ENCODE results near the gene CLEC11A.

The CLEC11A gene, protein sequence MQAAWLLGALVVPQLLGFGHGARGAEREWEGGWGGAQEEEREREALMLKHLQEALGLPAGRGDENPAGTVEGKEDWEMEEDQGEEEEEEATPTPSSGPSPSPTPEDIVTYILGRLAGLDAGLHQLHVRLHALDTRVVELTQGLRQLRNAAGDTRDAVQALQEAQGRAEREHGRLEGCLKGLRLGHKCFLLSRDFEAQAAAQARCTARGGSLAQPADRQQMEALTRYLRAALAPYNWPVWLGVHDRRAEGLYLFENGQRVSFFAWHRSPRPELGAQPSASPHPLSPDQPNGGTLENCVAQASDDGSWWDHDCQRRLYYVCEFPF

DNA sequence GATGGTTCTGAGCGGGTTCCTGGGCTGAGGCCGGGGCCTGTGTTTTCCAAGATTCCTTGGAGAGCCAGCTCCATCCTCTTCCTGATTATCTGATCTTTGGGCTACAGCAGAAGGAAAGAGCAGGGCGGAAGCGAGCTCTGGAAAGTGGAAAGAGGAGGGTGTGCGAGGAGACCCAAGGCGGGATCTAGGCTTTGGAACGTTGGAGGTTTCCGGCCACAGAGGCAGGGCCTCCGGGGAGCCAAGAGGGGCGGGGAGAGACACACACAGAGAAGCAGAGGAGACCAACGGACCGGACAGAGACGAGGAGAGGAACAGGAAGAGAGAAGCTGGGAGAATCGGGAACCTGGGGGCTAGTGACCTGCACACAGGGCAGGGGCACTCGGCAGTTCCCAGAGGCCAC lies at the start of gene CLEC11A:
CLEC11A (plus strand) TSS at position 296 of the 400 bp plus-strand sequence. CDS start 162 bp downstream, outside the sequence.
- no peak for DNase-seq

DNA sequence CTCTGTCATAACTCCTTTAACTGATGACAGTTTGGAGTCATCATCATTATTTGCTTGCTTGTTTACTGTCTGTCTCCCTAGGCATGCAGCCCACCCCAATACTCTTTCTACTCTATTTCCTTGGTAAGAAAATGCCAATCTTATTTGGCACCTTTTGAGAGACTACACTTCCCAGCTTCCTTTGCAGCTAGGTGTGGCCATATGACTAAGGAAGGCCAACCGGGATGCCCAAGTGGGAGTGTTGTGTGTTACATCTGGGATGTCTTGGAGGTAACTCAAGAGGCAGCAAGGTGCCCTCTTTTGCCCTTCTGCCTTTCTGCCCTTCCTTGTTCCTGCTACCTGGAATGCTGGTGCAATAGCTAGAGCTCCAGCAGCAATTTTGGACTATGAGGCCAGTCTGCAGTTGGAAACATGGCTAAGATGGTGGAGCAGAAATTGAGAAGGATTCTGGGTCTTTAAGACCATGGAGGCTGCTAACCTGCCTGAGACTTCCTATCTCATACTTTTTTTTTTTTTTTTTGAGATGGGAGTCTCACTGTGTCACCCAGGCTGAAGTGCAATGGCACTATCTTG lies 46.5 kb upstream of the CLEC11A start:
- no peak for DNase-seq

DNA sequence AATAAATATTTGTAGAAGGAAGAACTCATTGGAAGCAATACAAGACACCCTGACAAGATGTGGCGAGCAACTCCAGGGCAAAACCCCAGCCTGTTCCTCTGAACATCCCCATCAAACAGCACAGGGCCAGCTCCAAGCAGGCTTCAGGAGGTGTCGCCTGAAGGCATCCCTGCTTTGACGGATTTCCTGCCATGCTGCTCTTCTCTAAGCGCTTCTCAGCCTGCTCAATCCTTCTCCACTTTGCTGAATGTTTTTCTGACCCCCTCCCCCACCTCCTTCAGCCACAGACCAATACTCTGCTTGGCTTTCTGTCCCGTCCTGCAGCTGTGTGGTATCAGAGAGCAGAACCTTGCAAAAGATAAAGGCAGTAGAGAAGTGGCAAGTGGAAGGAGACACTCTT lies 45.5 kb upstream of the CLEC11A start:
- no peak for DNase-seq

DNA sequence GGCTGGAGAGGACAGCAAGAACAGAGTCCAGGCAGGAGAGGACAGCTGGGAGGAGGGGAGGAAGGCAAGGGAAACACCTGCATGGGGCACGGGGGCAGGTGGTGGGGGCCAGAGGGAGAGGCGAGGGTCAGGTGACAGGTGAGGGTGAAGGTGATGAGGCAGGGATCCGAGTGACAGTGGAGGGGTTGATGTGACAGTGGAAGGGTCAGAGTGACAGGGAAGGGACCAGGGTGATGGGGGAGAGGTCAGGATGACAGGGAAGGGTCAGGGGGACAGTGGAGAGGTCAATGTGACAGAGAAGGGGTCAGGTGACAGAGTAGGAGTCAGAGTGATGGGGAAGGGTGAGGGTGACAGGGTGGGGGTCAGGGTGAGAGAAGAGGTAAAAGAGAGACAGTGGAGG lies 44.8 kb upstream of the CLEC11A start:
- DNase-seq = no peak

DNA sequence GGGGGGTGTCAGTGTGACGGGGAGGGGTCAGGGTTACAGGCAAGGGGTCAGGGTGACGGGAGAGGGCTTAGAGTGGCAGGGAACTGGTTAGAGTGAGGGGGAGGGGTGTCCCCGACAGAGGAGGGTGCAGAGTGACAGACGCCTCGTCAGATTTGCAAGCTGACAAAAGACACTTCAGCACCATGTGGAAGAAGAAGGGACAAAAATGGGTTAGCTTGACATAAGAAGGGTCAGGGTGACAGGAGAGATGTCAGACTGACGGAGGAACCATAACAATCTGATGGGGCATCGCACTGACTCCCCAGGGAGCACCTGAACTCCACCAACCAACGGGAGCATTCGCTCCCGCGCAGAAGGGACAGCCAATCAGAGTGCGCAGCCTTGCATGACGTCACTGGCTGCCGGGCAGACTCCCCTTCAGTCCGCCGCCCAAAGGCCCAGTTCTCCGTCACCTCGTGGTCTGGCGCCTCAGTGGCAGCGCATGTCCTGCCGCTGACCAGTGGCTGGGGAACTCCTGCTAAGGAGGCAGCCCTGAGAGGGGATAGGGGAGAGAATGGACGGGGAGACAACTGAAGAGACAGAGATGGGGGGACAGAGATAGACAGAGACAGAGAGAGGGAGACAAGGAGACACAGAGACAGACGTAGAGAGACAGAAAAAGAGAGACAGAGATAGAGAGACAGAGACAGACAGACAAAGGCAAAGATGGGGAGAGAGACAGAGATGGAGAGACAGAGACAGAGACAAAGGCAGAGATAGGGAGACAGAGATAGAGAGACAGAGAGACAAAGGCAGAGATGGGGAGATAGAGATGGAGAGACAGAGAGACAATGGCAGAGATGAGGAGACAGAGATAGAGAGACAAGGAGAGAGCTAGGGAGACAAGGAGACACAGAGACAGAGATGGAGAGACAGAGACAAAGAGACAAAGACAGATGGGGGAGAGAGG lies 43.7 kb upstream of the CLEC11A start:
- DNase-seq = peak; percentile 76

DNA sequence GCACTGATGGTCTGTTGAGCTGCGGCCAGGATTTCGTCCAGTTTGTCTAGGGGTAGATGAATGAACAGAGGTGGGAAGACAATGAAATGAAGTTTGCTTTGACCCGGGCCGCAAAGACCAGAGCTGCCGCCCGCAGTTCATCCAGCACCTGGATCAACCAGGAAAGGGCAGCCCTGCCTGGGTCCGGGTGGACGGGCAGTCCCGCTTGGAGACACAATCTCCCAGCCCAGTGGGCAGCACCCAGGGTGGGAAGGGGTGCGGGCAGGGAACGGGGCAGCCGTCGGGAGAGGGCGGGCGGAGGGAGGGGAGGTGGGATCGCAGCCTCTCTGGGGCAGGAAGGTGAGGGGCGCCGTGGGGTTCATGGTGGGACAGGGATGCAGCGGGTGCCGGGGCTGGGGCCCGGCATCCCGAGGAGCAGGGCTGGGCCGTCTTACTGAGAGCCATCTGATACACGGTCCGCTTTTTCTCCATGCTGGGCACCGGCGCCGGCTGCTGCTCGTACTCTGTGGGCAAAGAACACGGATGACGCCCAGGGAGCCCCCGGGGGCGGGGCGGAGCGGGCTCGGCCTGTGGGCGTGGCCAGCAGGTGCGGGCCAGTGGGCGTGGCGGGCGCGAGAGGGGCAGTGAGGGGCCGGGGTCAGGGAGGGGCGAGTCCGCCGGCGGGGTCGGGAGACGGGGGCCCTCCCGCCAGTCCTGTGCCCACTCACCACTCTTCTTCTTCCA lies 36.7 kb upstream of the CLEC11A start:
- no peak for DNase-seq

DNA sequence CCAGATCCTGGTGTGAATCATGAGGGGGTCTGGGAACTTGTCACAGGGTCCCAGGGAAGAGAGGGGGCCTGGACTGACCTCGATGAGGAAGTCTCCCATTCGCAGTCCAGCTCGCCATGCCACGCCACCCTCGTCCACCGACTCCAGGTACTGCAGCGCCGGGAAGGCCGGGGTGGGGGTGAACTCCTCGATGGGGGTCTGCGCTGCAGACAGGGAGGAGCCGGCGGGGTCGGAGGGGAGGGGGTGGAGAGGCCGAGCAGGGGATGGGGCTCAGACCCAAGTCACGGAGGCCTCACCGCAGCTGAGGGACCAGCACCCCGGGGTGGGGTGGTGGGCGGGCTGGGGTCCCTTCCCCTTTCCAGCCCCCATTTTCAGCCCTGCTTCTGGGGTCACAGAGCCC lies 34.4 kb upstream of the CLEC11A start:
- DNase-seq = no peak

DNA sequence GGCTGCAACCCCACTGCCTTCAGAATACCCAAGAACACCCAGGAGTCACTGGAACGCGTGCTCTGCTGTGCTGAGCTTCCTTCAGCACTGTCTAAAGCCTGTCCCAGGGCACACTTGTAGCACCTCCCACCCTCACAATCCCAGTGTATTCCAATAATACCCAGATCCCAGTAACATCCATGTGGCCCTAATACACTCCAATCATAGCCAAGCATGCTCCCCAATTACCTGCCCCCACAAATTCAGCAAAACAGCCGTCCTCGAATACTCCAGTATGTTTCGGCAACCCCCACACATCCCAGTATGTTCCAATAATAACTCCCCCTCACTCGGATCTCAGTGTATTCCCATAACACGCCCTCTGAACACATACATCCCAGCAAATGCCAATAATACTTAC lies 32.7 kb upstream of the CLEC11A start:
- no peak for DNase-seq

DNA sequence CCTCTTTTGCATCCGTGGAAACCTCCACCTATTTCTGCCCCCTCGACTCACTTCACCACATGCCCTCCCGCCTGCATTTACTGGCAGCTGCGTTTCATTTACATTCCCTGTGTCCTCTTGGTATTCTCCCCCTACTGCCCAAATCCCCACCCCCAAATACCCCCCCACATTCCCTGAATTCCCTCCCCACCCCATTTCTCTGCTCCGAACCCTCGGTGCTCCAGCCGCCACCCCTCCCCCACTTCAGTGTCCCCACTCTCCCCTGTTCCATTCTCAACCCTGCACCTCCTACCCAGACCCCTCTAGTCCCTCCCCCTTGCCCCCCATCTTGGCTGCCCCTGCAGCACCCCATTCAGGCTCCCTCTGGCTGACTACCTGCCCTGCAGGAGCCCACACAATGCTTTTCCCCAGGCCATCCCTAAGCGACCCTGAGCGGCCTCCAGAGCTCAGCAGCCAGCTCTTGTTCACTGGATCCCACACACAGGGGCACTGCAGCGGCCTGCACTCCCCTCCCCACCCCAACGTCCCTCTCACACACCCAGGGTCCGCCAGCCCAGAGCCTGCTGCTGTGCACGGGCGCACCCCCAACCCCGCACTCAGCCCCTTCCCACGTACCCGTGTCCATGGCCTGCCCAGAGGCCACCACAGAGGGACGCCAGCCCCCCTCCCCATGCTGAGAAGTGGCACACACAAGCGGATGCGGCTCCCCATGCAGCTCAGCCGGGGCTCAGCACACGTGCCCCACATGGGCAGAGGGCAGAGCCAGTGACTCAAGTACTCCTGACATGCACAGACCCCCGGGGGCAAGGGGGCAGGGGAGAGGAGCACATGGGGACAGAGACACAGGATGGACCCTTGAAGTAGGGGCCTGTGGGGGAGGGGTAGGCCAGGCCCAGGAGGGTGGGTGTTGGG lies 29.8 kb upstream of the CLEC11A start:
- DNase-seq = no peak

DNA sequence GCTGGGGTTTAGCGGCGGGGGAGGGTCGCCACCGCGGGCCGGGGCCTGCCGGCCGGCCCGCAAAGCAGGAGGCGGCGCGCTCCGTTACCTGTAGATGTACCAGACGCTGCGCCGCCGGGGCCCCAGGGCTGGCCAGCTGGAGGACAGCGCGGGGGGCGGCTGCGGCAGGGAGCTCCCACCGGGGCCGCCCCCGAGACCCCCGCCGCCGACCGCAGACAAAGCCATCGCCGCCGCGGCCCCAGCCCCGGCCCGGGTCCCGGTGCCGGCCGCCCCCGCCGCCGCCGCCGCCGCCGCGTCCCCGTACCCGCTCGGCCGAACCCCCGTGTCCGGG lies 28.4 kb upstream of the CLEC11A start:
- DNase-seq = no peak

DNA sequence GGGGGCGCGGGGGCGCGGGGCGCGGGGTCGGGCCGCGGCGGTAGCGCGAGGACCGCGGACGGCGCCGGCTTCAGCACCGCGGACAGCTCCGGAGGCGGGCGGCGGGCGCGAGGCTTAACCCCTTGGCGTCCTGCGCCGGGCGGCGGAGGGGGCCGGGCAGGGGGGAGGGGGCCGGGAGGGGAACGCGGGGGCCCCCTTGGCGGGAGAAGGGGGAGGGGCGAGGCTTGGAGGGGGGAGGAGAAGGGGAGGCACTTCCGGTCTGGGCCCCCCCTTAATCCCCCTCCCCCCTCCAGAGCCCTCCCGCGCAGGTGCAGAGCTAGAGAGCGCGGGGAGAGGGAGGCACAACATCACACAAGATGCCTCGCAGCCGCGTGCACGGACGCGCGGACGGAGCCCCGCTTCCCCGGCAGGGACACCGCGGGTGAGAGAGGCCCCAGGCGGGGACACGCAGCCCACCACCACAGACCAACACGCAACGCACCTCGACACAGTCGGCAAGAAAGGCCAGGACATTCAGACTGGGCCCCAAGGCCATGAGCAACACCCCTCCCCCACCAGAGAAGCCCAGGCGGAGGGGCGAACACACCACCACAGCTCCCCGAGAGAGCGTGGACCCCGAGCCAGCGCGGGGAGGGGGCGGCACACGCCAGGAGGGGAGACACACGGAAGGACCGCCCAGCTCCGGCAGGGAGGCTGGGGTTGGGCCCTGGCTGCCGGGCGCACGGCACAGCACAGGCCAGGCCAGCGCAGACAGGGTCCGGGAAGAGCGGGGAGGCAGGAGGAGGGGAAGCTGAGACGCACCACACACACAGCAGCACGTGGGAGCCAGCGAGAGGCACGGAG lies 27.7 kb upstream of the CLEC11A start:
- DNase-seq = no peak

DNA sequence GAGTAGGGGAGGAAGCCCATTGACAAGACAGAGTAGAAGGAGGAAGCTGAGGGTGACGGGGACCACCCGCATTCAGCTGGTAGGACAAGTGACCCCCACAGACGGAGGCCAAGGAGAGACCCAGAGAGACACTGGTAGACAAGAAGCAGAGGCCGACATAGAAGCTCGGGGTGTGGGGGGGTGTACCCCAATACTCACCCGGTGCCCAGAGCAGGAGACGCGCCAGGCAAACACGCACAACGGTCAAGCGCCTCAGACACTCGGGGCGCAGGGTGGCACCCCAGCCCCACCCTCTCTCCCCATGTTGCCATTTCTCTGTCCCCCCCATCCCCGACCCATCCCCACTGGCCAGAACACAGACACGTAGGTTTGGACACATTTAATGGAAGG lies 27.1 kb upstream of the CLEC11A start:
- DNase-seq = no peak

DNA sequence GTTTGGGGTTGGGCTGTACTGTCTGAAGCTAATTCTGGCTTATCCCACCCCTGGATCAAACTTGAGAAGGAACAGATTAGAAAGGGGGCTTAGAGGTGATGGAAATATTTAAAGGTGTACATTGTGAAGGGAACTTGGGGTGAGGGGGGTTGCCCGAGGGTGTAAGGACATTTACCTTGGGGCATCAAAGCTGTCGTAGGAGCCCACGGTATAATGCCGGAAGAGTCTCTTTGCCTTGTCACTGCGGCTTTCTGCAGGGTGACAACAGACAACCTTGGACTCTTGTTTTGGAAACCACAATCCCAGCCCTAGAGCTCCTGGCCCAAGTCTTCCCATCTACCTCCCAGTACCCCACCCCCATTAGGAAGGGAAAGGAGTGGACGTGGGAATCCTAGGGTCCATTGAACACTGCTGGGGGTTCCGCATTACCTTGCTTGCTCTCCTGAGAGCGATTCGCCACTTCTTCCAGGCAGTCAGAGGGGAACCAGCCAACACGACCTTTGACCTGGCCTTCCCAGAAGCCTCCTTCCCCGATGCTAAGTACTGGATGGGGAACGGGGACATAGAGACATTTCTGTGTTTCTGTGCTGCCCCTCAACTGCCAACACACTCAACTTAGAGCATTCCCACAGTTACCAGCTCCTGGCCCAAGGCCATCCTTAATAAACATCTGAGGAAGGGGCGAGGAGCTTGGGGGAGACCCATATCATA lies 25.6 kb upstream of the CLEC11A start:
- DNase-seq = no peak

DNA sequence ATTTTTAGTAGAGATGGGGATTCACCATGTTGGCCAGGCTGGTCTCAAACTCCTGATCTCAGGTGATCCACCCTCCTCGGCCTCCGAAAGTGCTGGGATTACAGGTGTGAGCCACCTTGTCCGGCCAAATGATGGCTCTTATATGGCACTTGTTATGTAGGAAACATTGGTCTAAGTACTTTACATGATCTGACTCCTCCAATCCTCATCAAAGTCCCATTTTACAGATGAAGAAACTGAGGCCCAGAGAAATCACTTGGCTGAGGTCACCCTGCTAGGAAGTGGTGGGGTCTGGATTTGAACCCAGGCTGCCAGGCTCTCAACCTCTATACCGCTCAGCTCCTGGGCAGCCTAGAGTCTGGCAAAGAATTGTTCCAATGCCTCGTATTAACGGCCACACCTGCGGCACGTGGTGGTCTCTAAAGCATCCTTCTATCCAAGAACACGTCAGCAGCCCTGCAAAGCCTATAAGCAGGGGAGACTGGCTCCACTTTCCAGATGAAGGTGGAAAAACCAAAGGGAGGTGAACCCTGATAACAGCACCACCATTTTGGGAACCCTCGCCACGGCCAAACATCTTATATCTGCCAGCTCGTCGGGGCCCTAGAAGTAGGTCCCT lies 21.7 kb upstream of the CLEC11A start:
- DNase-seq = no peak

DNA sequence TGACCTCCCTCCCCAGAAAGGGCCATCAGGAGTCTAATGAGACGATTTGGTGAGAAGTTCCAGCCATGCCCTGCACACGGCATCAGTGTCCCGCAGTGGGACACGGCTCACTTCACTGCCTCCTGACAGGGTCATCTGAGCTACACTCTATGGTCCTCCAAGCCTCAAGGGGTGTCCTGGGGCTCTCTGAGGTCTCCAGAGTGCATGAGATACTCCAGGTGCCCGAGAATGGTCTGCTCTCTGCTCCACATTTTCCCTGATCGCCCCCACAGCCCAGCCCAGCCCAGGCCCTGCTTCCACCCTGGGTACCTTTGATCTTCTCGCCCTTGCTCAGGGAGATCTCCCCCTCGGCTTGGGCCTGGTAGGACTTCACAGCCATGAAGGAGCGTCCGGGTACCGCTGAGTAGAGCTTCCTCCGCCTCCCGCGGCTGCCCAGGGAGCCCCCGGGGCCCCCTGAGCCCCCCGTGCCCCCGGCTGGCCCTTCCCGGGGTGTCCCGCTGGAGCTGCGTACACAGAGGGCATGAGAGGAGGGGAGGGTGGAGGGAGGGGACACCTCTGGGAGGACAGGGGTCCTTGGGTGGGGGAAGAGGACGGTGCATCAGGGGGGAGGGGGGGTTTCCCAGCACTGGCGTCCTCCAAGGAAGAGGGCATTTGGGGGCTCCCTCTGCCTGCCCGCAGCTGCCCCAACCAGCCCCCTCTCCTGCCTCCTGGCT lies 20.9 kb upstream of the CLEC11A start:
- DNase-seq = no peak

DNA sequence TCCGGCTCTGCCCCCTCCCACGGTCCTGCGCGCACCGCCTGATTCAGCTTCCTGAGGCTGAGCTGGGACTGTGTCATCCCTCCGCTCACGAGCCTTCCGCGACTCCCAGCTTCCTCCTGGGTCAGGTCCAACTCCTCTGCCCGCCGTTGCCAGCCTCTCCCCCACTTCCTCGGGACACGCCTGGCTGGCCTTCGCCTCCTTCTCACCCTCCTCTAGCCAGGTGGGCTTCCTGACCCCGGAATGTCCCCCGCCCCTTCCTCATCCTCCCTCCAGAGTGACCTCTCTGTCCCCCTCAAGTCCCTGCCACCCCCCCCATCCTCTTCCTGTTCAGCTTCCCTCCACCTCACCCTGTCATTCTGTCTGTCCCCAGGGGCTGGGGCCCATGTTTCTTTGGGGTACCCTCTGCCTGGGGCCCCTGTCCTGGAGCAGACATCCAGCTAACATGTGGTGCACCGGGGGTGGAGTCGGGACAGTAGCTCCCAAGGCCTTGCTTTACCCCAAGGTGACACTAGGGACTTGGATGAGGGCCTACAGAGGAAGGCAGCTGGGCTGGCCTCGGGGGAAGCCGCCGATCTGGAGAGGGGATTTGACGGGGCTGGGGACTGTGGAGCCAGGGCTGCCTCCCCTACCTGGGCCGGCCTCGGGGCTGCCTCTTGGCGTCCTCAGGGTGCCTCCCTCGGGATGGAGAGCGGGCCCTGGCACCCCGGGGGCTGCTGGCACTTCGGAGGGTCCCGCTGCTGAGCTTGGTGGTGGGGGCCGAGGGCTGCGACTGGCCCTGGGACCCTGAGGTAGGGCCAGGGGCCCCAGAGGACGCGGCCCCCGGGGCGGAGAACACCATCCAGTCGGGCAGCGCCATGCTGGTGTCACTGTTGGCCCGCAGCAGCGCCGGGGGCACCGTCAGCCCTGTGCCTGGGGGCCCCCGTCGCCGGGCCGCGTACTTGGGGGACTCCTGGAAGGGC lies 20.0 kb upstream of the CLEC11A start:
- DNase-seq = peak; percentile 58

DNA sequence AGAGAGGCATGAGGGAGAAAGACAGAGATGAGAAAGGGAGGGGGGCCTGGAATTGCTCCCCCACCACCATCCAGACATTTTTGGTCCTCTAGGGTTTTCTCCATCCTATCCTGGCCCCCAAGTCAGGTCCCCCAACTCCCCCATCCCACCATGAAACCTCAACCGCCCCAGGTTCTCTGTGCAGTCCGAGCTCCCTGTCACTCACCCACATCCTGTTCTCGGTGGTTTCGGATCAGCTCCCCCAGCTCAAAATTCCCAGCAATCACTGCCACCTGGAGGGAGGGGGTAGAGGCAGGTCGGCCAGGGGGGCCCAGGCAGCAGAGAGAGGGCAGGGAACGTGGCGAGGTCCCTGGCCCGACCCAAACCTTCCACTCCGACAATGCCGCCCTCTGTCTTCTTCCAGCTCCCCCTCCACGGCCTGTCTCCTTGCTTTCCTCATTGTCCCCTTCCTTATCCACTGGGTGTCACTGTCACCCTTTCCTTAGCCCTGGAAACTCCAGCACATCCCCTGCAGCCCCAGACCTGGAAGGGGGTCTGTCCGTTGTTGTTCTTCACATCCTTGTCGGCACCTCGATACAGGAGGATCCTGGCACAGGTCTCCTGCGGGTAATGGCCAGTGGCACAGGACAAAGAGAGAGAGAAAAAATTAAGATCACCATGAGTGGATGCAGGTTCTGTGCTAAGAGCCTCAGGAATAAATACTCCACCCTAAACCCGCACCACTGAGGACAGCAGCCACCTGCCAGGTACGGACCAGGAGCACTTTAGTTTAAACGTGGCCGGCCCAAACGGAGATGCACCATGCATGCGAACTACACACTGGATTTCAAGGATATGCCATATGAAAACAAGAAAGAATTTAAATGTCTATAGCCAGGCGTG lies 19.0 kb upstream of the CLEC11A start:
- DNase-seq = no peak

All from GDM1 (cell line).